Endodermal cell (in vitro differentiated cells): ENCODE data around the gene PPP1R16B. TPM values are rescaled to one million over a fixed set of nuclear protein-coding genes. Genes with fewer than 3 reads are reported as not detected.

Experiments
- DNase-seq: peaks from one replicate; pipeline ENCODE4 v3.0.0-alpha.2; 2017
- H3K27ac ChIP-seq: 2 replicates; pipeline ENCODE4 v1.5.1; 2013; ENCODE audit warnings: mild to moderate bottlenecking, low read depth, low read length, moderate library complexity
- H3K27me3 ChIP-seq: 2 replicates; pipeline ENCODE4 v1.6.1; 2013; ENCODE audit warnings: mild to moderate bottlenecking, low read length, moderate library complexity; ENCODE audit not compliant: insufficient read depth, control insufficient read depth, poor library complexity, severe bottlenecking
- H3K36me3 ChIP-seq: 2 replicates; pipeline ENCODE4 v1.7.0; 2013; ENCODE audit warnings: mild to moderate bottlenecking, low read length, moderate library complexity; ENCODE audit not compliant: control insufficient read depth, insufficient read depth
- H3K4me1 ChIP-seq: one replicate; pipeline ENCODE4 v1.7.0; 2013; ENCODE audit warnings: low read length; ENCODE audit not compliant: control insufficient read depth, insufficient read depth
- H3K4me3 ChIP-seq: 2 replicates; pipeline ENCODE4 v1.5.1; 2013; ENCODE audit warnings: mild to moderate bottlenecking, low read length, moderate library complexity
- H3K9ac ChIP-seq: 2 replicates; pipeline ENCODE4 v1.6.1; 2013; ENCODE audit warnings: mild to moderate bottlenecking, low read length, moderate library complexity; ENCODE audit not compliant: poor library complexity, severe bottlenecking; ENCODE audit errors: extremely low read depth
- H3K9me3 ChIP-seq: 2 replicates; pipeline ENCODE4 v1.6.1; 2013; ENCODE audit warnings: mild to moderate bottlenecking, low read length, moderate library complexity; ENCODE audit not compliant: control insufficient read depth
- H3K27ac Mint-ChIP-seq: 2 replicates; pipeline ENCODE4 v1.8.0; 2020; ENCODE audit warnings: mixed read lengths
- H3K27me3 Mint-ChIP-seq: 2 replicates; pipeline ENCODE4 v1.8.0; 2021; ENCODE audit warnings: mild to moderate bottlenecking, mixed read lengths; ENCODE audit not compliant: insufficient read depth
- H3K36me3 Mint-ChIP-seq: 2 replicates; pipeline ENCODE4 v1.8.0; 2020; ENCODE audit warnings: low read depth, mixed read lengths
- H3K4me1 Mint-ChIP-seq: 2 replicates; pipeline ENCODE4 v1.8.0; 2020; ENCODE audit warnings: mixed read lengths
- H3K4me3 Mint-ChIP-seq: 2 replicates; pipeline ENCODE4 v1.8.0; 2020; ENCODE audit warnings: mild to moderate bottlenecking, moderate library complexity, mixed read lengths
- H3K9me3 Mint-ChIP-seq: 2 replicates; pipeline ENCODE4 v1.8.0; 2020; ENCODE audit warnings: mild to moderate bottlenecking, mixed read lengths
- WGBS, 2 experiments: methylation state at CpG; one replicate each; pipeline versions ENCODE4 v1.1.5 to v1.1.7; 2013; ENCODE audit warnings: missing lambda C conversion rate in 2 of 2, mixed read lengths in 1 of 2; ENCODE audit not compliant: insufficient coverage in 1 of 2, insufficient read length in 1 of 2; 5-methylcytosine and 5-hydroxymethylcytosine counted together
- total RNA-seq, 2 donors: library from RNA; stranded (reverse); fragmentation: NEBNext Ultra II Directional in 1 of 2; extraction: Animal tissue kit (Norgen Biotek cat#: 25700) in 1 of 2; gene quantifications; 2 replicates in 1 of 2; 3 replicates in 1 of 2; pipeline ENCODE4 v1.2.1, GENCODE V29; 2021
- TF ChIP-seq, protein P1 (sequence below): fragments of 200-600 bp; sonication (generic); conservative IDR thresholded peaks from 2 replicates; pipeline ENCODE4 v1.5.0; 2021; ENCODE audit warnings: antibody characterized with exemption, mild to moderate bottlenecking

The PPP1R16B gene
- total RNA-seq, 2 donors from 2014 or later = 6.7 to 15.3 TPM

DNA sequence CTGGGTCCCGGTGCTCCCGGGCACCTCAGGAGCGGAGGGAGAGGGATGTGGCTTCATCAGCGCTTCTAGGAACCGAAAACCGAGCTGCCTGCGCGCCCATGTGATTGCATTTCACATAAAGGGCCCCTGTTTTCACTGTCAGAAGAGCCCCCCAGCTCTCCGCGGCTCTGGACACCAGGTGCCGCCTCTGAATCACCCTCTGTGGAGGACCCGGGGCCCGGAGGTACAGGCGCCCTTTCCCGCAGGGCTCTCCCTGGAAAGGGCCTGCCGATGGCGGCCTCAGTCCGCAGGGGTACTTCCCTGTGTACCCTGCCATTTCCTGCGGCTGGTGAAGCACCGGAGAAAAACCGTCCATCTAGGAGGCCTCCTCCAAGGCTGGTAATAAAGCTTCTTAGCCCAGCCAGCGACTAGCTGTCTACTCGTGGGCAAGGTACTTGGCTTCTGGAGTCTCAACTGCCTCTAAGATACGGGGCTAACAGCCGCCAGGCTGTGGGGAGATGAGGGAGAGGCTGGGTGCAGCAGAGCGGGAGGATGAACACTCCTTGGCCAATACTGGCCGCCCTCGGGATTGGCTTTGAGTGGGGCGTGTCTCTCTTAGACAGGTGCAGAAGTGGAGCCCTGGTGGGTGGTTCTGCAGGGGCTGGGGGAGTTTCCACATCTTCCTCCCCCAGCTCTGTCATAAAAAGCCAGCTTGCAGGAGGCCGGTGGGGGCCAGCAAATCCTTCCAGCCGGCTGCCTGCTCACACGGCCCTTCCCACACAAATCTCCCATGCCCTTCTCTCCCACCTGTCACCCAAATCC is 1.6 kb downstream of the PPP1R16B start:
- Histone ChIP-seq H3K27ac (no peak overlapping the region), H3K9me3 (no peaks in the 10 kb centered on the region), H3K27me3 (no peaks in the 10 kb centered on the region), H3K4me1 (peaks cover 18% of the 10 kb centered on the region), H3K4me3 (peak overlapping the region; percentile 84), H3K36me3 (peaks cover 16% of the 10 kb centered on the region), H3K9ac (peak overlapping the region; percentile 28)
- TF ChIP-seq, protein P1, sequence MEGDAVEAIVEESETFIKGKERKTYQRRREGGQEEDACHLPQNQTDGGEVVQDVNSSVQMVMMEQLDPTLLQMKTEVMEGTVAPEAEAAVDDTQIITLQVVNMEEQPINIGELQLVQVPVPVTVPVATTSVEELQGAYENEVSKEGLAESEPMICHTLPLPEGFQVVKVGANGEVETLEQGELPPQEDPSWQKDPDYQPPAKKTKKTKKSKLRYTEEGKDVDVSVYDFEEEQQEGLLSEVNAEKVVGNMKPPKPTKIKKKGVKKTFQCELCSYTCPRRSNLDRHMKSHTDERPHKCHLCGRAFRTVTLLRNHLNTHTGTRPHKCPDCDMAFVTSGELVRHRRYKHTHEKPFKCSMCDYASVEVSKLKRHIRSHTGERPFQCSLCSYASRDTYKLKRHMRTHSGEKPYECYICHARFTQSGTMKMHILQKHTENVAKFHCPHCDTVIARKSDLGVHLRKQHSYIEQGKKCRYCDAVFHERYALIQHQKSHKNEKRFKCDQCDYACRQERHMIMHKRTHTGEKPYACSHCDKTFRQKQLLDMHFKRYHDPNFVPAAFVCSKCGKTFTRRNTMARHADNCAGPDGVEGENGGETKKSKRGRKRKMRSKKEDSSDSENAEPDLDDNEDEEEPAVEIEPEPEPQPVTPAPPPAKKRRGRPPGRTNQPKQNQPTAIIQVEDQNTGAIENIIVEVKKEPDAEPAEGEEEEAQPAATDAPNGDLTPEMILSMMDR = no peak
- Mint-ChIP-seq H3K4me1 (peaks cover 25% of the 10 kb centered on the region), H3K9me3 (no peaks in the 10 kb centered on the region), H3K36me3 (peaks cover 18% of the 10 kb centered on the region), H3K27ac (no peak overlapping the region), H3K4me3 (peak overlapping the region; percentile 83), H3K27me3 (peaks cover 9% of the 10 kb centered on the region)
- 22 to 39% methylated on average over 7 to 32 of the region's 32 CpGs for WGBS, 2 experiments
- DNase-seq = peak; percentile 67

DNA sequence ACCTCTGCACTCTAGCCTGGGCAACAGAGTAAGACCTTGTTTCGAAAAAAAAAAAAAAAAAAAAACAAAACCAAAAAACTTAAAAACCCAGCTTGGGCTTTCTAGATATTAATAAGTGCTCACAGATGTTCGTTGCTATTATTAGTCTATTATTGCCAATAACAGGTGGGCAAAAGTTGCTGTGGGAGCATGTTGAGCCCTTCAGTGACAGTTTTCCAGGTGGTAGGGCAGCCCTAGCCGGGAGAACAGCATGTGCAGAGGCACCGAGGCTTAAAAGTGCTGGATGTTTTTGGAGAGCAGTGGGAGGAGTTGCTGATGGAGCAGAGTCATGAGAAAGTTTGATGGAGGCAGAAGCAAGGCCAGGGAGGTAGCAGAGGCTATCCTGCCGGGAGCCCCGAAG is 4.4 kb downstream of the PPP1R16B start:
- 81 to 83% methylated on average over 3 to 6 of the region's 6 CpGs for WGBS, 2 experiments
- Histone ChIP-seq H3K27ac (no peak overlapping the region), H3K4me3 (no peak overlapping the region), H3K4me1 (peaks cover 8% of the 10 kb centered on the region), H3K9ac (no peak overlapping the region), H3K36me3 (peaks cover 16% of the 10 kb centered on the region), H3K27me3 (no peaks in the 10 kb centered on the region), H3K9me3 (no peaks in the 10 kb centered on the region)
- Mint-ChIP-seq H3K27me3 (peaks cover 9% of the 10 kb centered on the region), H3K4me3 (no peak overlapping the region), H3K36me3 (peaks cover 18% of the 10 kb centered on the region), H3K4me1 (peaks cover 12% of the 10 kb centered on the region), H3K9me3 (no peaks in the 10 kb centered on the region), H3K27ac (no peak overlapping the region)
- peak; percentile 34 for DNase-seq
- TF ChIP-seq, protein P1 = no peak

DNA sequence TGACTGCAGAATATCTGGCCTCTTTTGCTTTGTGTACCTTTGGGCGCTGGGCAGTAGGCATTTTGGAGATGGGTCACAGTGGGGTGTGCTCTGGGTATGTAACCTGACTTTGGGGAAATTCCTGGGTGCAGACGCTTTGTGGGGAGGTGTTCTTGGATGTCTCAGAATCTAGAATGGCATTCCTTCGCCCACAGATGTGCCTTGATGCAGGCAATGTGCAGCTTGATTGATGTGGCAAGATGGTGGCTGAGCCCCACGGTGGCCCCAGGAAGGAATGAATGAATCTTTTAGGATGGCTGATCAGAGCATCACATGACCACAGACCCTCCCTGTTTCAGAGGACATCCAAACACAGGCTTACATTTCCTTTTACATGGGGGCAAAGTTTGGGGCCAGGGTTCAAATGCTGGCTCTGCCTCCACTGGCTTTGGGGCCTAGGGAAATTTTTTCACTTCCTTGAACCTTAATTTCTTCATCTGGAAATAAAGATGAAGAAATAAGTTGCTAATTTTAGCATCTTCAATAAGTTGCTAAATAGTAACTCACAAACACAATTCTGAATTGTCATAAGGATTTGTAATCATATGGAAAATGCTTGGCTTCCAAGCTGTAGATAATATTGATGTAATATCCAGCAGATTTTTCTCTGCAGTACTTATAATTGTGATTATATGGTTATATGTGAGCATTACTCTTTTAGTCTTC is 5.6 kb downstream of the PPP1R16B start:
- H3K27me3 ChIP-seq = no peaks in the 10 kb centered on the region
- peaks cover 12% of the 10 kb centered on the region for H3K4me1 Mint-ChIP-seq
- H3K36me3 Mint-ChIP-seq = peaks cover 18% of the 10 kb centered on the region
- DNase-seq = peak; percentile 26
- no peak overlapping the region for H3K4me3 Mint-ChIP-seq
- H3K4me3 ChIP-seq = no peak overlapping the region
- TF ChIP-seq, protein P1 = no peak
- H3K27ac ChIP-seq = no peak overlapping the region
- peaks cover 3% of the 10 kb centered on the region for H3K4me1 ChIP-seq
- H3K9me3 ChIP-seq = no peaks in the 10 kb centered on the region
- peaks cover 16% of the 10 kb centered on the region for H3K36me3 ChIP-seq
- no peak overlapping the region for H3K27ac Mint-ChIP-seq
- no peak overlapping the region for H3K9ac ChIP-seq
- WGBS, 2 experiments = 79 to 90% methylated on average over 3 to 4 of the region's 4 CpGs
- no peaks in the 10 kb centered on the region for H3K9me3 Mint-ChIP-seq
- peaks cover 9% of the 10 kb centered on the region for H3K27me3 Mint-ChIP-seq
